HEK293 (cell line): ENCODE results near the gene PTPRA.

Source experiments
- KLF10 ChIP-seq: fragments of 450-650 bp; IDR thresholded peaks from 2 replicates; pipeline ENCODE4 v1.5.1; 2018; ENCODE audit warnings: missing biosample characterization, mild to moderate bottlenecking, missing genetic modification characterization
- ZNF311 ChIP-seq: fragments of 450-650 bp; formaldehyde crosslinking; IDR thresholded peaks from 2 replicates; pipeline ENCODE4 v1.5.1; 2017; ENCODE audit warnings: missing biosample characterization, missing genetic modification characterization, borderline replicate concordance
- ZNF792 ChIP-seq: fragments of 450-650 bp; formaldehyde crosslinking; IDR thresholded peaks from 2 replicates; pipeline ENCODE4 v1.5.1; 2016; ENCODE audit warnings: missing biosample characterization, missing genetic modification characterization
- ZNF837 ChIP-seq: fragments of 450-650 bp; formaldehyde crosslinking; IDR thresholded peaks from 2 replicates; pipeline ENCODE4 v1.5.1; 2016; ENCODE audit warnings: missing biosample characterization, missing genetic modification characterization
- TF ChIP-seq, protein P1 (sequence below): fragments of 450-650 bp; formaldehyde crosslinking; IDR thresholded peaks from 2 replicates; pipeline ENCODE4 v1.5.1; 2016; ENCODE audit warnings: missing biosample characterization, missing genetic modification characterization
- TF ChIP-seq, protein P2 (sequence below): fragments of 450-650 bp; formaldehyde crosslinking; IDR thresholded peaks from 2 replicates; pipeline ENCODE4 v1.5.1; 2016; ENCODE audit warnings: missing biosample characterization, missing genetic modification characterization, borderline replicate concordance

DNA sequence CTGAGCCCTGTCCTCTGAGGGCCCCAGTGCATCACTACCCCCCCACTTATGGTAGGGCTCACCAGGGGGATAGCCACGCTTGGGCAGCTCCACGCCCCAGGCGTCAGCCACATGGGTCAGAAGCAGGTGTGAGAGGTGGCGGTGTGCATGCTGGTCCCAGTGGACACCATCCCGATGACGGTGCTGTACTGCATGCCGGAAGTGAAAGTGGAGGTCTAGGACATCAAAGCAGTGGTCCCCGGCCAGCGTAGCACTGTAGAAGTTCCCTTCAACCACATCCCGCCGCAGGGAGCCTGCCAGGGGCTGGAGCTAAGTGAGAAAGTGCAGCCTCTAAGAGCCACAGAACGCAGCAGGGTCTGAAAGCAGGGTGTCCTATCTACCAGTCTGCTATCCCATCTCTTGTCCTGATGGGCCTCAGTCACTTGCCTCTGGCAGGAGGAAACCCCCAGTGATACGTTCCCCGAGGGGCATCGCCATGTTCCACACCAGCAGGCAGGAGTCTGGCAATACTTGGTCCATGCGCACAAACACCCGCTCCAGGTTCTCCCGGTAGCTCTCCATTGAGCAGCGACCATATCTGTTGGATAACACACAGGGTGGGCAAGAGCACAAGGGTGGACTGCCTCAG is 35.0 kb upstream of the PTPRA start:
- TF ChIP-seq, protein P1, sequence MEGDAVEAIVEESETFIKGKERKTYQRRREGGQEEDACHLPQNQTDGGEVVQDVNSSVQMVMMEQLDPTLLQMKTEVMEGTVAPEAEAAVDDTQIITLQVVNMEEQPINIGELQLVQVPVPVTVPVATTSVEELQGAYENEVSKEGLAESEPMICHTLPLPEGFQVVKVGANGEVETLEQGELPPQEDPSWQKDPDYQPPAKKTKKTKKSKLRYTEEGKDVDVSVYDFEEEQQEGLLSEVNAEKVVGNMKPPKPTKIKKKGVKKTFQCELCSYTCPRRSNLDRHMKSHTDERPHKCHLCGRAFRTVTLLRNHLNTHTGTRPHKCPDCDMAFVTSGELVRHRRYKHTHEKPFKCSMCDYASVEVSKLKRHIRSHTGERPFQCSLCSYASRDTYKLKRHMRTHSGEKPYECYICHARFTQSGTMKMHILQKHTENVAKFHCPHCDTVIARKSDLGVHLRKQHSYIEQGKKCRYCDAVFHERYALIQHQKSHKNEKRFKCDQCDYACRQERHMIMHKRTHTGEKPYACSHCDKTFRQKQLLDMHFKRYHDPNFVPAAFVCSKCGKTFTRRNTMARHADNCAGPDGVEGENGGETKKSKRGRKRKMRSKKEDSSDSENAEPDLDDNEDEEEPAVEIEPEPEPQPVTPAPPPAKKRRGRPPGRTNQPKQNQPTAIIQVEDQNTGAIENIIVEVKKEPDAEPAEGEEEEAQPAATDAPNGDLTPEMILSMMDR (tag by site-specific recombination) = no peak
- TF ChIP-seq KLF10 (tag by site-specific recombination) = no peak
- TF ChIP-seq, protein P2, sequence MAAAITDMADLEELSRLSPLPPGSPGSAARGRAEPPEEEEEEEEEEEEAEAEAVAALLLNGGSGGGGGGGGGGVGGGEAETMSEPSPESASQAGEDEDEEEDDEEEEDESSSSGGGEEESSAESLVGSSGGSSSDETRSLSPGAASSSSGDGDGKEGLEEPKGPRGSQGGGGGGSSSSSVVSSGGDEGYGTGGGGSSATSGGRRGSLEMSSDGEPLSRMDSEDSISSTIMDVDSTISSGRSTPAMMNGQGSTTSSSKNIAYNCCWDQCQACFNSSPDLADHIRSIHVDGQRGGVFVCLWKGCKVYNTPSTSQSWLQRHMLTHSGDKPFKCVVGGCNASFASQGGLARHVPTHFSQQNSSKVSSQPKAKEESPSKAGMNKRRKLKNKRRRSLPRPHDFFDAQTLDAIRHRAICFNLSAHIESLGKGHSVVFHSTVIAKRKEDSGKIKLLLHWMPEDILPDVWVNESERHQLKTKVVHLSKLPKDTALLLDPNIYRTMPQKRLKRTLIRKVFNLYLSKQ (tag by site-specific recombination) = no peak
- no peak for TF ChIP-seq ZNF792
- no peak for TF ChIP-seq ZNF837 (tag by site-specific recombination)
- TF ChIP-seq ZNF311 (tag by site-specific recombination) = no peak
